Fibroblast of villous mesenchyme (primary cell): ENCODE data around the gene PCBP2. TPM values are rescaled to one million over a fixed set of nuclear protein-coding genes. Genes with fewer than 3 reads are reported as not detected.

Experiments used
- DNase-seq: peaks from one replicate; pipeline ENCODE4 v3.0.0-alpha.2; 2010; ENCODE audit warnings: low read depth
- H3K4me3 ChIP-seq: 2 replicates; pipeline ENCODE4 v1.5.1; 2011; ENCODE audit warnings: low read depth, mild to moderate bottlenecking, low read length
- total RNA-seq: library from RNA; depleted of rRNA; stranded (reverse); fragments of >200 nt; gene quantifications from 2 replicates; pipeline ENCODE4 v1.2.3, GENCODE V29; 2012
- TF ChIP-seq, protein P1 (sequence below): IDR thresholded peaks from 2 replicates; pipeline ENCODE4 v1.5.1; 2012; ENCODE audit warnings: low read depth, mild to moderate bottlenecking, low read length; ENCODE audit not compliant: insufficient read depth

The PCBP2 gene
- total RNA-seq, 1 donor = 237 TPM

DNA sequence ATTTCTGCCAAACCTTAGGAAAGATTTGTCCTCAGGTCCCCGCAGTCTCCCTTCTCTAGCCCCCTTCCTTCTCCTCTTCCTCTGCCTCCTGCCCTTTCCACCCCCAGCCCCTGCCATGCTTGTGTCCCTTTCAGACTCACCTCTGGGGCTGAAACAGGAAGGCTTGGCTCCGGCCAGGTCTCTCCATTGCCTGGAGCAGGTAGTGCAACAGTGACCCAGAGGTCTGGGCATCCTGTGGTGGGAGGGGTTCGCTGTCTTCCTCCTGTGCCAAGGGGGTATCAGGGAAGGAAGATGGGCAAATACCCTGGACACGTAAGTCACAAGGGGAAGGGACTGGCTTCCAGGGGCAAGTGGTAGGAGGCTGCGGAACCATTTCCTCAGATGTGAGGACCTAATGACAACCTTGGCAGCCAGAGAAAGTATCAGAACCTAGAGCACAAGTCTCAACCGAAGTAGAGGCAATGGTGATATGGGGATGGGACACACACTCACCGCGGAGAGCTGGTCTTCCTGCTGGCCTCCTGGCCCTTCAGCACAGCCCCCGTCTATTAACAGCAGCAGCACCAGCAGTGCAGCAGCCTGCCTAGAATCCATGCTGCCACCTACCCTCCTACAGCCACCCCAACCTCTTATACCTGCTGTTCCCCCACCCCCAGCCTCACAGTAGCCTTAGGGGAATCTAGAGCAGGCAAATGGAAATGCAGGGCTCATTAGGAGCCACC is 55.1 kb downstream of the PCBP2 start, which contains the start of gene NPFF:
Gene NPFF (minus strand): TSS at position 604 of the 722 bp plus-strand sequence. CDS start 10 bp downstream, at position 594.
- H3K4me3 ChIP-seq = no peak within 1 kb of the TSS
- no peak for DNase-seq
- TF ChIP-seq, protein P1, sequence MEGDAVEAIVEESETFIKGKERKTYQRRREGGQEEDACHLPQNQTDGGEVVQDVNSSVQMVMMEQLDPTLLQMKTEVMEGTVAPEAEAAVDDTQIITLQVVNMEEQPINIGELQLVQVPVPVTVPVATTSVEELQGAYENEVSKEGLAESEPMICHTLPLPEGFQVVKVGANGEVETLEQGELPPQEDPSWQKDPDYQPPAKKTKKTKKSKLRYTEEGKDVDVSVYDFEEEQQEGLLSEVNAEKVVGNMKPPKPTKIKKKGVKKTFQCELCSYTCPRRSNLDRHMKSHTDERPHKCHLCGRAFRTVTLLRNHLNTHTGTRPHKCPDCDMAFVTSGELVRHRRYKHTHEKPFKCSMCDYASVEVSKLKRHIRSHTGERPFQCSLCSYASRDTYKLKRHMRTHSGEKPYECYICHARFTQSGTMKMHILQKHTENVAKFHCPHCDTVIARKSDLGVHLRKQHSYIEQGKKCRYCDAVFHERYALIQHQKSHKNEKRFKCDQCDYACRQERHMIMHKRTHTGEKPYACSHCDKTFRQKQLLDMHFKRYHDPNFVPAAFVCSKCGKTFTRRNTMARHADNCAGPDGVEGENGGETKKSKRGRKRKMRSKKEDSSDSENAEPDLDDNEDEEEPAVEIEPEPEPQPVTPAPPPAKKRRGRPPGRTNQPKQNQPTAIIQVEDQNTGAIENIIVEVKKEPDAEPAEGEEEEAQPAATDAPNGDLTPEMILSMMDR = no peak

DNA sequence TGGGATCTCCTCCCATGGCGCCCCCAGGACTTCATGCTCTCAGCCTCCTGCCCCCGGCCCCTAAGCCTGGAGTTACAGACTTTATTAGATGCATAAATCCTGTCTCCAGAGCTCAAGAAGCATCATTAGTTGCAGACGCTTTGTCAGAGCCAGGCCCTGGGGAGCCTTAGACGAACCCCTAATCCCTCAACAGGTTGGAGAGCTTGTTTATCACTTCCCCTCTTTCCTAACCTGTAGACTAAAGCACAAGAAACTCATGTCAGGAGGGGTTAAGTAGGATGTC is 55.6 kb downstream of the PCBP2 start:
- no peak overlapping the region for H3K4me3 ChIP-seq
- no peak for DNase-seq
- TF ChIP-seq, protein P1 = no peak

DNA sequence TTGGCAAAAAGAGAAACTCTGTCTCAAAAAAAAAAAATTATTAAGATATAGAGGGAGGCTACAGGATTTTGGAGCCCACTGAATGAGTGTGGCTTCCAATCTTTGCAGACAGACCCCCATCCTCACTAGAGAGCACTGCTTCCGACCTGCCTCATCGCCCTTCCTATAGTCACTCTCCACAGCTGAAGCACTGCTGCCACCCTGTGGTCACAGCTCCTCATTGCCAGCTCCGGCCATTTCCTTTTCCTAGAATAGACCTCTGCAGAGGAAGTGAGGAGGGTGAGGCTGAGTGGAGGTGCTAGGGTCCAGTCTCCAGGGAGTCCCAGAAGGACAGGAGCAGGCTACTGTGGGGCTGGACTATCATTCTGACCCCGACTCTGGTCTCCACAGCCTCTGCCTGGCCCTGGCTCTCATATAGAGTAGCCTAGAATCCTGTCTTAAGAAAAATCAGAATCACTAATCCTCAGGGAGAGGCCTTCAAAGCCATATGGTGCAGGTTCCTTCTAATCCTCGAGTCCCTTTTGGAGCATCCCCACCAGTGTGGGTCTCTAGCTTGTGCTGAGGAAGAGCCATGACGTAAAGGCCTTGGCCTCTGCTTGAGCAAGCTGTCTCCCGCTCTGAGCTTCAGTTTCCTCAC is 56.8 kb downstream of the PCBP2 start:
- DNase-seq = peak; percentile 76
- TF ChIP-seq, protein P1 = peak; percentile 98
- H3K4me3 ChIP-seq = no peak overlapping the region

DNA sequence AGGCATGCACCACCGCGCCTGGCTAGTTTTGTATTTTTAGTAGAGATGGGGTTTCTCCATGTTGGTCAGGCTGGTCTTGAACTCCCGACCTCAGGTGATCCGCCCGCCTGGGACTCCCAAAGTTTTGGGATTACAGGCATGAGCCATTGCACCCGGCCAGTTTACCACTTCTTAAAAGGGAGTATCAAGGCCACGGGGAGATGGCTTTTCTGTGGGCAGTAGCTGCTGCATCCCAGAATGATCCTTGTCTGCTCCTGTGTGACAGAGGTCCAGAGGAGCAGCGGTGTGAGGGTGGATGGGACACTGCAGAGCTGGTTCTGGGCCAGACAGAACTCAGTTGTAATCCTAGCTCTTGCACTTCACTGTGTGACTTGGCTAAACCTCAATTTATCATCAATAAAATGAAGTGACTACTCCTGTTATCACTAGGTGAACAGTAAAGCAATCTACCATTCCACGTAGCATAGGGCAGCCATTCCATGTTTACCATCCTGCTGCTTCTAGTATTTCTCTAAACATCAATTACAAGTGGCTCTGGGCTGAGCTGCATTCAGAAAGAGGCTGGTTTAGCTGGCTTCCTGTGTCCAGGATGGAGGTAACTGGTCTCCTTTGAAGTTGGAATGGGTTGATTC is 58.4 kb downstream of the PCBP2 start:
- H3K4me3 ChIP-seq = no peak overlapping the region
- no peak for DNase-seq
- TF ChIP-seq, protein P1 = no peak

DNA sequence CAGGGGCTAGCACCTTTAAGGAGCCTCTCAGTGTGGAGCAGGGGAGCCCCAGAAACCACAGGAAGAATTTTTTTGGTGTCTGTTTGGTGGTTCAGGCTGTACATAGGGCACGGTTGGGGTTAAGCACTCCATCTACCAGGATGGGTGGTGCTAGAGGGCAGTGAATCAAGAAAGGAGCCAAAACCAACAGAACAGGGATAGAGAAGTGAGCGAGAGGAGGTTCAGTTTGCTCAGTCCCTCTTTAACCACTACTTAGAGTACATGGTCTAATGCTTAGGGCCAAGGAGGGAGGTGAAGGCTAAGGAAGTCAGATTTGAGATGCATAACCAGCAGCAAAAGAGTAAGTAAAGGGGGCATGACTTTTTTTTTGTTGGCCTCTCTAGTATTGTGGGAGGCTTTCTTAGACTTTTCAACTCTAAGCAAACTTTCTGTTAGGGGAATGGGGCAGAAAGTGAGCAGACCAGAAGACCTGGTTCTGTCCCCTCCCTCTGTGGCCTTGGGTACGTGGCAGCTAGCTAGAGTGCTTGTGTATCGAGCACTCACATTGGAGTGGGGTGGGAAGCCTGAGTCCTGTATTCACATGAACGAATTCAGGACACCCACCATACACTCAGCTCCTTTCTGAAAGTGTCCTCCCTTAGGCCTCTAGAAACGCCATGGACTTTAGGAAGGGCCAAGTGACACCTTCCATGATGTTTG is 62.0 kb downstream of the PCBP2 start:
- no peak overlapping the region for H3K4me3 ChIP-seq
- TF ChIP-seq, protein P1 = no peak
- DNase-seq = no peak

DNA sequence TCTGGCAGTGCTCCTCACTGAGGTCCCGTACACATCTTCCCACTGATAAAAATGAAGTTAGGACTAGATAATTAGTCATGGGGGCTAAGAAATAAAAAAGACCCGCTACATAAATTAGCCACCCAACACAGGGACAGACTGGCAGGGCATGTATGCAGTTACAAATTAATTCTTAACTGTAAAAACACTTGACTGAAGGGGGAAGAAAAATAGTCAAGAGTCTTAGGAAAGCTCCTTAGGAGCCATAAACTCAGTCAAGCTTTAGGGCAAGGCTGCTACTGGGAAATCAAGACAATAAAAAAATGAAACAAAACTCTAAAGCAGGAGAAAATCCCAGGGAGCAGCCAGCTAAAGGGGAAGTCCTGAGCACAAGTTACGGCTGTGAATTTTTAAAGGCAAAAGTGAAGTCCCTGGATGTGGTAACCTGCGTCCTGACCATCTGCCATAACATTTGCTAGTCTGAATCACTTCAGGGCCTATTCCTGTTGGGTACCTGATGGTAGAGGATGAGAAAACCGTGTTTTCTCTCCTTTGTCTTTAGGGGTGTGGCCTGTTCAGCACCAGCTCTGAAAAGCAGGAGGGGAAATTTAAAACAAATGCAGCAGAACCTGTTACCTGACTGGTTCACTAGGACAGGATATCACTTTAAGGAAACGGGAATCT is 62.9 kb downstream of the PCBP2 start:
- H3K4me3 ChIP-seq = no peak overlapping the region
- no peak for DNase-seq
- TF ChIP-seq, protein P1 = no peak
